Testis (tissue), 3 donors: ENCODE data around the gene TBC1D9. TPM values are rescaled to one million over a fixed set of nuclear protein-coding genes. Genes with fewer than 3 reads are reported as not detected.

Experiments
- DNase-seq: peaks from one replicate; pipeline ENCODE4 v3.0.0-alpha.2; 2019
- H3K27ac ChIP-seq, 2 donors: fragments of 200-600 bp; sonication (generic); one replicate each; pipeline ENCODE4 v1.5.1; 2019
- H3K27me3 ChIP-seq: fragments of 200-600 bp; sonication (generic); one replicate; pipeline ENCODE4 v1.5.1; 2019
- H3K36me3 ChIP-seq: fragments of 200-600 bp; sonication (generic); one replicate; pipeline ENCODE4 v1.5.1; 2017; ENCODE audit warnings: low read depth; ENCODE audit errors: missing control alignments
- H3K4me1 ChIP-seq: fragments of 200-600 bp; sonication (generic); one replicate; pipeline ENCODE4 v1.5.1; 2019
- H3K4me3 ChIP-seq, 2 donors: fragments of 200-600 bp; sonication (generic); one replicate each; pipeline ENCODE4 v1.5.1; 2017 to 2019
- H3K9me3 ChIP-seq: fragments of 200-600 bp; sonication (generic); one replicate; pipeline ENCODE4 v1.5.1; 2017
- CTCF ChIP-seq, 3 experiments: fragments of 450-650 bp in 2 of 3; fragments of 200-600 bp in 1 of 3; sonication (generic) in 1 of 3; IDR thresholded peaks; one replicate each; pipeline ENCODE4 v1.5.1; 2016 to 2019; ENCODE audit warnings: antibody characterized with exemption in 3 of 3, mild to moderate bottlenecking in 2 of 3, moderate library complexity in 1 of 3
- POLR2A ChIP-seq: fragments of 450-650 bp; IDR thresholded peaks from one replicate; pipeline ENCODE4 v1.6.1; 2017; ENCODE audit warnings: antibody characterized with exemption, mild to moderate bottlenecking, moderate library complexity
- WGBS, 2 donors: methylation state at CpG; one replicate each; pipeline ENCODE4 v1.1.5; 2018; 5-methylcytosine and 5-hydroxymethylcytosine counted together
- intact Hi-C: fragments of 100-400 bp; cut with DNase I; formaldehyde crosslinking; loops from one replicate; pipeline ENCODE4 v1.15.1; 2023; ENCODE audit warnings: low total_unique reads
- polyA plus RNA-seq: library from polyadenylated mRNA; stranded (reverse); fragments of 350-450 nt; fragmentation: Illumina TruSeq; extraction: RNeasy Lipid Tissue Mini Kit (QIAGEN cat#74804); gene quantifications from one replicate; pipeline ENCODE4 v1.2.3, GENCODE V29; 2014; ENCODE audit warnings: low read depth, low replicate concordance; ENCODE audit not compliant: insufficient read depth
- total RNA-seq, 2 donors: library from RNA; depleted of rRNA; stranded (reverse); fragments of >200 nt; gene quantifications; one replicate each; pipeline ENCODE4 v1.2.3, GENCODE V29; 2016

TBC1D9 gene
- total and polyA plus RNA-seq, 3 donors from 2014 or later, result 8.6 to 13.1 (median 9.8) TPM

GRCh38 chr4:140643571-140644055 lies 112.6 kb downstream of the TBC1D9 start:
- Histone ChIP-seq H3K27ac (no peak overlapping the region), H3K36me3 (no peaks in the 10 kb centered on the region), H3K9me3 (no peaks in the 10 kb centered on the region), H3K27me3 (no peaks in the 10 kb centered on the region), H3K4me3 (no peak overlapping the region), H3K4me1 (peaks cover 17% of the 10 kb centered on the region)
- TF ChIP-seq CTCF (IDR thresholded peaks at IDR 0.05), result no peak
- no peak for TF ChIP-seq POLR2A
- intact Hi-C loops, result no loop called here
- 64 to 87% methylated on average over 17 to 33 of the region's 33 CpGs for WGBS, 2 donors
- DNase-seq, result no peak

- Histone ChIP-seq H3K27me3 (no peaks in the 10 kb centered on the region), H3K4me3 (no peak overlapping the region), H3K27ac (peak overlapping the region; percentile 63 to 83), H3K4me1 (peaks cover 17% of the 10 kb centered on the region), H3K9me3 (no peaks in the 10 kb centered on the region), H3K36me3 (no peaks in the 10 kb centered on the region)
- 49 to 53% methylated on average over 30 to 33 of the region's 33 CpGs for WGBS, 2 donors
- TF ChIP-seq POLR2A, result no peak
- no peak for TF ChIP-seq CTCF (IDR thresholded peaks at IDR 0.05)
- DNase-seq, result peak; percentile 24
- intact Hi-C loops, result no loop called here
Observed at GRCh38 chr4:140642674-140643437, 113.3 kb downstream of the TBC1D9 start.

DNA sequence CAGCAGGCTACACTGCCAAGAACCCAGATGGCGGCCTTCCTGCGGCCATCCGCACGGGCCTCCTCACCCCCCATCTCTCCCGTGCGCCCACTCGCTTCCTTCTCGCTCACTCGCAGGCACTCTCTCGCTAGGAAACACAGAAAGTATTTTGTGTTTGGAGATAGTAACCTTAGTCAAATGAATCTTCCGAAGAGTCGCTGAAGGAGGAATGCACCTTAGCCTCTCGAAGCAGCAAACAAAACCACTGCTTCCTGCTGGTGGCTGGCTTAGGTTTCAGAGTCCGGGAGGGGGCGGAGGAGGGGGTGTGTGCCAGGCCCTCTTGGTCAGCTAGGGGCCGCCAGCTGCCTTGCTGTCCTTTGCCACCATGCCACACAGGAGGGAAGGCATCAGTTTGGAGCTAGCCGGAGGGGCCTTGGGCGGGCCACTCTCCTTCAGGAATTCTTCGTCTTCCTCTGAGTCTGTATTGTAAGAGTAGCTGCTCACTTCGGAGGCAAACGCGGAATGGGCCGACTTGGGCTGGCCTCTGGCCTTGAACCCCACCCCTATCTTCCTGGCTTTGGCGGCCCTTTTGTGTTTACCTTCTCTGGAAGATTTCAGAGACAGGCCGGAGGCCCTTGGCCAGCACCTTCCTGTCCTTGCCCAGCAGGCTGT lies 114.3 kb downstream of the TBC1D9 start:
- no peak for TF ChIP-seq POLR2A
- peak in 1 of 3 experiments; percentile 1 for TF ChIP-seq CTCF (IDR thresholded peaks at IDR 0.05)
- Histone ChIP-seq H3K27ac (peak overlapping the region; percentile 63 to 83), H3K27me3 (no peaks in the 10 kb centered on the region), H3K36me3 (no peaks in the 10 kb centered on the region), H3K4me3 (peak overlapping the region; percentile 37 to 54), H3K9me3 (no peaks in the 10 kb centered on the region), H3K4me1 (peaks cover 14% of the 10 kb centered on the region)
- DNase-seq, result peak; percentile 48
- WGBS, 2 donors, result 34 to 35% methylated on average over 25 of the region's 25 CpGs
- intact Hi-C loops, result no loop called here

DNA sequence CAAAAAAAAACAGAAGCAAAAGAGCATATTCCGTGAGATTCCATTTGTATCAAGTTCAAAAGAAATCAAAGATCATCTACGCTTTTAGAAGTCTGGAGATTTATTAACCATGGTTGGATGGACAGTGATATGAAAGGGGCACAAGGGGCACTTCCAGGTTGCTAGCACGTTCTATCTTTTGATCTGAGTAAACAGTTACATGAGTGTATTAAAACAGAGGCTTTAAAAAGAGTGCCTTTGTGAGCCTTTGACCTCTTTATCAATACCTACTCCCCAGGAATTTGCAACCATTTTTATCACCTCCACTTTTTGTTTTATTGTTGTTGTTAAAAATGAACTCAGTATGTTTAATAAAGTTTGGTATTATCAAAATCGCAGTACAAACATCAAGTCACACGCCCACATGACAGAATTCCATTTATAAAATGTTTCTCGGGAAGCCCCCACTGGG lies 115.1 kb downstream of the TBC1D9 start:
- H3K4me3 ChIP-seq, result peak overlapping the region; percentile 37 to 54
- peaks cover 16% of the 10 kb centered on the region for H3K4me1 ChIP-seq
- peak overlapping the region; percentile 63 to 83 for H3K27ac ChIP-seq
- DNase-seq, result no peak
- no peaks in the 10 kb centered on the region for H3K9me3 ChIP-seq
- TF ChIP-seq POLR2A, result no peak
- TF ChIP-seq CTCF (IDR thresholded peaks at IDR 0.05), result no peak
- WGBS, 2 donors, result 34 to 44% methylated on average over 6 of the region's 6 CpGs
- H3K36me3 ChIP-seq, result no peaks in the 10 kb centered on the region
- intact Hi-C loops, result no loop called here
- H3K27me3 ChIP-seq, result no peaks in the 10 kb centered on the region
